Fibroblast of mammary gland (primary cell): ENCODE measurements around the gene URGCP.
A peak's percentile ranks its signal among the peaks of the same experiment; 100 is the strongest.

ENCODE experiments used
- DNase-seq: peaks from one replicate; pipeline ENCODE4 v3.0.0-alpha.2; 2010; ENCODE audit warnings: low read depth
- H3K4me3 ChIP-seq: 2 replicates; pipeline ENCODE4 v1.5.1; 2011; ENCODE audit warnings: low read depth, mild to moderate bottlenecking, low read length, moderate library complexity; ENCODE audit not compliant: control insufficient read depth
- TF ChIP-seq, protein P1 (sequence below): conservative IDR thresholded peaks from 2 replicates; pipeline ENCODE4 v1.5.1; 2011; ENCODE audit warnings: low read depth, low read length, inconsistent platforms; ENCODE audit not compliant: control insufficient read depth, insufficient read depth

The URGCP gene, protein sequence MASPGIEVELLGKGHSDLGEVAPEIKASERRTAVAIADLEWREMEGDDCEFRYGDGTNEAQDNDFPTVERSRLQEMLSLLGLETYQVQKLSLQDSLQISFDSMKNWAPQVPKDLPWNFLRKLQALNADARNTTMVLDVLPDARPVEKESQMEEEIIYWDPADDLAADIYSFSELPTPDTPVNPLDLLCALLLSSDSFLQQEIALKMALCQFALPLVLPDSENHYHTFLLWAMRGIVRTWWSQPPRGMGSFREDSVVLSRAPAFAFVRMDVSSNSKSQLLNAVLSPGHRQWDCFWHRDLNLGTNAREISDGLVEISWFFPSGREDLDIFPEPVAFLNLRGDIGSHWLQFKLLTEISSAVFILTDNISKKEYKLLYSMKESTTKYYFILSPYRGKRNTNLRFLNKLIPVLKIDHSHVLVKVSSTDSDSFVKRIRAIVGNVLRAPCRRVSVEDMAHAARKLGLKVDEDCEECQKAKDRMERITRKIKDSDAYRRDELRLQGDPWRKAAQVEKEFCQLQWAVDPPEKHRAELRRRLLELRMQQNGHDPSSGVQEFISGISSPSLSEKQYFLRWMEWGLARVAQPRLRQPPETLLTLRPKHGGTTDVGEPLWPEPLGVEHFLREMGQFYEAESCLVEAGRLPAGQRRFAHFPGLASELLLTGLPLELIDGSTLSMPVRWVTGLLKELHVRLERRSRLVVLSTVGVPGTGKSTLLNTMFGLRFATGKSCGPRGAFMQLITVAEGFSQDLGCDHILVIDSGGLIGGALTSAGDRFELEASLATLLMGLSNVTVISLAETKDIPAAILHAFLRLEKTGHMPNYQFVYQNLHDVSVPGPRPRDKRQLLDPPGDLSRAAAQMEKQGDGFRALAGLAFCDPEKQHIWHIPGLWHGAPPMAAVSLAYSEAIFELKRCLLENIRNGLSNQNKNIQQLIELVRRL

GRCh38 chr7:43906331-43907010 is at the start of gene URGCP:
URGCP (minus strand) TSS chr7:43906596; CDS start chr7:43906575, 21 bp downstream.
- peak within 1 kb of the TSS; percentile 76 for H3K4me3 ChIP-seq
- TF ChIP-seq, protein P1, sequence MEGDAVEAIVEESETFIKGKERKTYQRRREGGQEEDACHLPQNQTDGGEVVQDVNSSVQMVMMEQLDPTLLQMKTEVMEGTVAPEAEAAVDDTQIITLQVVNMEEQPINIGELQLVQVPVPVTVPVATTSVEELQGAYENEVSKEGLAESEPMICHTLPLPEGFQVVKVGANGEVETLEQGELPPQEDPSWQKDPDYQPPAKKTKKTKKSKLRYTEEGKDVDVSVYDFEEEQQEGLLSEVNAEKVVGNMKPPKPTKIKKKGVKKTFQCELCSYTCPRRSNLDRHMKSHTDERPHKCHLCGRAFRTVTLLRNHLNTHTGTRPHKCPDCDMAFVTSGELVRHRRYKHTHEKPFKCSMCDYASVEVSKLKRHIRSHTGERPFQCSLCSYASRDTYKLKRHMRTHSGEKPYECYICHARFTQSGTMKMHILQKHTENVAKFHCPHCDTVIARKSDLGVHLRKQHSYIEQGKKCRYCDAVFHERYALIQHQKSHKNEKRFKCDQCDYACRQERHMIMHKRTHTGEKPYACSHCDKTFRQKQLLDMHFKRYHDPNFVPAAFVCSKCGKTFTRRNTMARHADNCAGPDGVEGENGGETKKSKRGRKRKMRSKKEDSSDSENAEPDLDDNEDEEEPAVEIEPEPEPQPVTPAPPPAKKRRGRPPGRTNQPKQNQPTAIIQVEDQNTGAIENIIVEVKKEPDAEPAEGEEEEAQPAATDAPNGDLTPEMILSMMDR: no peak
- no peak for DNase-seq

DNA sequence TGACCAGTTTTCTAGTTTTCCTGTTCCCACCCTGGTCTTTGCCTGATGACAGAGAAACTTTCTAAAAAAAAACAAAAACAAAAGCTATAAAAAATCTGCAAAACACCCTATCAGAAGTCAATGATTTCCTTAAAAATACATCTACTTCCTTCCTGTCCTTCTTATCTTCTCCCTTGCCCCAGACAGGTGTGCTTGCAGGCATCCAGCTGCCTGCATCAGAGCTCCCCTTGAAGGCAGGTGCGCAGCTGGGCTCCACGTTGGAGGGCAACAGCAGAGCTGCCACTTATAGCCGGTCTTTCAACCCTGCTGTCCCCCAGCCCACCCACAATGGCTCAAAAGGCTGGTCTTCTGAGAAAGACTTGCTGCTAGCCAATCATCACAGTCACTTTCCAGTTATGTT is 49.6 kb upstream of the URGCP start:
- TF ChIP-seq, protein P1: no peak
- no peak for DNase-seq
- H3K4me3 ChIP-seq: no peak overlapping the region

DNA sequence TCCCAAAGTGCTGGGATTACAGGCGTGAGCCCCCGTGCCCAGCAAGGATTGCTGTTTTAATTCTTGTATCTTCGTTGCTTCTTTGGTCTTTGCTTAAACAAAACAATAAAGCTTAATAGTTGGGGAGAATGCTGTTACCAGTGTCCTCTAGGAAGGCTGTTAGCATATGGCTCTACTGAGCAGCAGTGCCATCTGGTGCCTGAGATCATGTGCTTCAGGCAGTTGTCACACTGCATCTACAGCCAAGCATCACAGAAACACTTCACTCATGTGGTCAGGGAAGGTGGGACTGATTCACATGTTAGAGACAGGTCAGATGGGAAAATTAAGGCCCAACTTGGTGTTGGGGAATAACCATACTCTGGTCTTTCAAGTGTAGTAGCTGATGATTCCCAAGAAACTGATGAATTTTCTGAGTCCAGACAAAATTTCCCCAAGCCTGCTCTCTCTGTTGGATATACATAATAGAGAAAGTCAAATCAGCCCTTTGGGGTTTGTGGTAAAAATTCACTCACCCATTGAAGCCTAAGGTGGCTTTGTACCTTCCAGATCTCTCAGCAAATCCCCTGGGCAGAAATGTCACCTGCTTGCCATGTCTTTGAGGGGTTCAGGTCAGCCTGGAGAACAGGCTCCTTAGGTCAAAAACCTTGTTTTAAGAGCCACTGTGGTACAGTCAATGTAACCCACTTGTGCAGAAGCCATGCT is 48.3 kb upstream of the URGCP start:
- TF ChIP-seq, protein P1: peak; percentile 59
- DNase-seq: peak; percentile 71
- H3K4me3 ChIP-seq: no peak overlapping the region

DNA sequence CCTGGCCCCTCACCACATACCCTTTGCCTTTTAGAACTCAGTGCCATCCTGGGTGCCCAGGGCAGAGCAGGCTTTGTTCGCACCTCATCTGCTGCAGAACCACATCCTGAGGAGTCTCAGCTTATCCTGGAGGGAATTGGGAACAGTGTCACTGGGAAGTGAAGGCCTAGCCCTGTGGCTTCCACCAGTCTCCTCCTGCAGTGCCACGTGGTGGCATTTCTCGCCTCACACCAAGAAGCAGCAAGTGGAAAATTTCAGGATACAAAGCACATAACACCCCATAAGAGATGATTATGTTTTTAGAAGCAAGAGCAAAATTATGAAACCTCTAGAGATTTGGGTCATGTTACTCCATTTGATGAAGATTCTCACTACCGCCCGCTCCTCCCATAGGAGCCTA is 46.7 kb upstream of the URGCP start:
- no peak for DNase-seq
- no peak overlapping the region for H3K4me3 ChIP-seq
- TF ChIP-seq, protein P1: no peak

- H3K4me3 ChIP-seq: no peak overlapping the region
- TF ChIP-seq, protein P1: no peak
- DNase-seq: no peak
Observed at GRCh38 chr7:43952028-43952427, 45.6 kb upstream of the URGCP start.

GRCh38 chr7:43944286-43944685 is 37.9 kb upstream of the URGCP start:
- DNase-seq: no peak

More at GRCh38 chr7:43944286-43944685, 37.9 kb upstream of the URGCP start:
- H3K4me3 ChIP-seq: no peak overlapping the region
- TF ChIP-seq, protein P1: no peak
